Psoas muscle (tissue), 8 donors: ENCODE measurements around the gene ZNF532. TPM values are rescaled to one million over a fixed set of nuclear protein-coding genes. Genes with fewer than 3 reads are reported as not detected.
"Not testable (repeated sequence)": the region's sequence is repeated elsewhere in the genome, so short reads cannot be mapped to it uniquely, and the experiment has no call there.

Source experiments
- ATAC-seq, 4 donors: fragments of 200-7000 bp; cut with Tn5 transposase; one replicate each; pipeline ENCODE4 v1.9.1; 2020; ENCODE audit warnings: moderate library complexity in 3 of 4, mild to moderate bottlenecking in 2 of 4
- DNase-seq, 2 donors: peaks; one replicate each; pipeline ENCODE4 v3.0.0-alpha.2; 2020
- H3K27ac ChIP-seq: fragments of 200-600 bp; one replicate; pipeline ENCODE4 v1.8.0; 2022
- H3K27me3 ChIP-seq, 3 donors: fragments of 200-600 bp in 1 of 3; one replicate each; pipeline versions ENCODE4 v1.6.1 to v1.8.0; 2013 to 2022; ENCODE audit warnings: low read length in 2 of 3, mild to moderate bottlenecking in 2 of 3, moderate library complexity in 1 of 3; ENCODE audit not compliant: insufficient read depth in 3 of 3
- H3K36me3 ChIP-seq, 2 donors: fragments of 200-600 bp in 1 of 2; one replicate each; pipeline versions ENCODE4 v1.6.1 to v1.8.0; 2013 to 2022; ENCODE audit warnings: low read depth in 1 of 2, mild to moderate bottlenecking in 1 of 2, moderate library complexity in 1 of 2; ENCODE audit not compliant: insufficient read depth in 1 of 2
- H3K4me1 ChIP-seq: fragments of 200-600 bp; one replicate; pipeline ENCODE4 v1.8.0; 2022
- H3K4me3 ChIP-seq: fragments of 200-600 bp; one replicate; pipeline ENCODE4 v1.8.0; 2022; ENCODE audit warnings: mild to moderate bottlenecking
- H3K9me3 ChIP-seq: fragments of 200-600 bp; one replicate; pipeline ENCODE4 v1.8.0; 2022
- CTCF ChIP-seq: fragments of 200-600 bp; IDR thresholded peaks from one replicate; pipeline ENCODE4 v1.8.0; 2022; ENCODE audit warnings: antibody characterized with exemption
- WGBS, 3 donors: extraction: QIAGEN DNeasy Blood & Tissue Kit; methylation state at CpG; one replicate each; pipeline versions ENCODE4 v1.1.6 to v1.1.7; 2013; 5-methylcytosine and 5-hydroxymethylcytosine counted together
- intact Hi-C, 2 donors: fragments of 100-400 bp; cut with DNase I; formaldehyde crosslinking; loops; one replicate each; pipeline versions ENCODE4 v1.11.0 to v1.14.2; 2022
- polyA plus RNA-seq, 3 donors: library from polyadenylated mRNA; stranded (reverse); fragments of 200-250 nt; gene quantifications; one replicate each; pipeline ENCODE4 v1.2.3, GENCODE V29; 2013
- total RNA-seq, 4 donors: library from RNA; stranded (reverse); fragmentation: NEBNext Ultra II Directional in 2 of 4; extraction: Animal tissue kit (Norgen Biotek cat#: 25700) in 2 of 4; gene quantifications; one replicate each; pipeline versions ENCODE4 v1.2.1 to v1.2.4, GENCODE V29; 2021 to 2023
- donor health status: healthy with polysubstance abuse.
- donor health status: DM: no; HTN: no; CAD: no; lungs with moderate emphysema.
- donor health status: Bipolar disorder and iron deficiency.
- donor health status: healthy.
- donor health status: DM: yes; HTN: yes; CAD: no.
- donor health status: DM: no; HTN: no; CAD: no.
- donor health status: DM: no; HTN: no; CAD: no.
- donor health status: DM: yes; HTN: yes; CAD: no.

Gene ZNF532
- total and polyA plus RNA-seq, 7 donors = 13.6 to 105 (median 68.8) TPM

DNA sequence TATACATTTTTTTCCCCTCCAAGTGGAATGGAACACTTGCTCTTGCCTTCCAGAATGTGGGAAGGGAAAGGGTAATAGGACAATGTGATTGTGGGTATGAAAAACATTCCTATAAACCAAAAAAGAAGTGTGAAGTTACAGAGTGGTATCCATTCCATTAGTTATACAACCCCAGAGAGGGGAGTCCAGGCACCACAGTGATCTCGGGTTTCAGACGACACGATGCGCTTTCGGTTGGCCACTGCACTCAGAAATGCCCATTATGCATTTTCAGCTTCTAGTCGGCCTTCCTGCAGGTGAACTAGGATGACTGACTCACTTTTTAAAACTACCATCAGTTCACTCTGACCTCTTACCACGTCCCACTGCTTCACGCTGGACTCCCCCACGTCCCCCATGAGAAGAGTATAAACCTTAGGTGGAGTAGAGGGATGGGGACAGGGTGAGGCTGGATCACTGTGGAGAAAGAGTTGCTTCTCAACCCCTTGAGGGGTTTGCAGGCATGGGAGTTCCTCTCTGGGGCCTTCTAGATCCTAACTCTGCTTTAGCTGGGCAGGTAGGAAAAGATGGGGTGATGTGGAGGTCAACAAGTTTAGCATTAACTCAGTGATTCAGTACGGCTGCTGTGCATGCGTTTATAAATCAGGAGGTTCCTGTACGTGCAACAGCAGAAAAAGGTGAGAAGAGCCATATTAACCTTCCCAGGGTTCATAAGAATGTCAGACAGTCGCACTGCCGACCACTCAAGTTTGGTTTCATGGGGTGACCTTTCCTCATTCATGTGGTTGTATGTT, 50.5 kb downstream of the ZNF532 start:
- intact Hi-C loops = no loop called here
- Histone ChIP-seq H3K27ac (peak overlapping the region; percentile 52), H3K9me3 (no peaks in the 10 kb centered on the region), H3K27me3 (no peaks in the 10 kb centered on the region), H3K4me3 (no peak overlapping the region), H3K36me3 (peaks cover 5 to 35% of the 10 kb centered on the region in 2 donors), H3K4me1 (peaks cover 63% of the 10 kb centered on the region)
- 68 to 74% (median 71%) methylated on average over 14 of the region's 14 CpGs for WGBS, 3 donors
- TF ChIP-seq CTCF = no peak
- ATAC-seq (peak; percentile 53 to 66 (median 60)), DNase-seq (no peak)

DNA sequence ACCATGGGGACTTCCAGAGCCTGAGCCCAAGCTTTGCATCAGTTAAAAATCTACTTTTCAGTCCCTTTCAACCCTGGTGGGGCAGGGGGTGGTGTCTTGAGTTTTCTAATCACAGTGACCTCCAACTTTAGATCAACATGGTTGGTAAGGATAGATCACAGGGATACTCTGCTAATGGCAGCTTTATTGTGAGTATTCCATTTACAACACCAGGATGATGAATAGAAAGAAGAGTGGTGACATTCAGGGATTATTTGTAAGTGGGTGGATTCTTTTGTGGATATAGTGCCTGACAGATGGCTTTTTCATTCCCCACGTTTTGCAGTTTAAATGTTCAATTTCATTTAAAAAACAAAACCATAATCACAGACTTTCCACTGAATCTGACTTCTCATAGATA, 51.3 kb downstream of the ZNF532 start:
- ATAC-seq (no peak), DNase-seq (no peak)
- Histone ChIP-seq H3K4me3 (no peak overlapping the region), H3K27ac (peak overlapping the region; percentile 52), H3K36me3 (peaks cover 5 to 38% of the 10 kb centered on the region in 2 donors), H3K27me3 (no peaks in the 10 kb centered on the region), H3K4me1 (peaks cover 62% of the 10 kb centered on the region), H3K9me3 (no peaks in the 10 kb centered on the region)
- WGBS, 3 donors = 76 to 78% (median 78%) methylated on average over 1 of the region's 1 CpG
- no peak for TF ChIP-seq CTCF
- intact Hi-C loops = no loop called here

DNA sequence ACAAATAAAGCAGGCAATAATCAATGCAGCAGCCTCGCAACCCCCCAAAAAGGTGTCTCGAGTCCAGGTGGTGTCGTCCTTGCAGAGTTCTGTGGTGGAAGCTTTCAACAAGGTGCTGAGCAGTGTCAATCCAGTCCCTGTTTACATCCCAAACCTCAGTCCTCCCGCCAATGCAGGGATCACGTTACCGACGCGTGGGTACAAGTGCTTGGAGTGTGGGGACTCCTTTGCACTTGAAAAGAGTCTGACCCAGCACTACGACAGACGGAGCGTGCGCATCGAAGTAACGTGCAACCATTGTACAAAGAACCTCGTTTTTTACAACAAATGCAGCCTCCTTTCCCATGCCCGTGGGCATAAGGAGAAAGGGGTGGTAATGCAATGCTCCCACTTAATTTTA, 55.3 kb downstream of the ZNF532 start:
- 59 to 77% (median 62%) methylated on average over 15 to 16 of the region's 16 CpGs for WGBS, 3 donors
- intact Hi-C loops, H3K4me3 ChIP-seq, H3K27ac ChIP-seq, H3K9me3 ChIP-seq, DNase-seq, H3K27me3 ChIP-seq: not testable (repeated sequence)
- Histone ChIP-seq H3K36me3 (peaks cover 5 to 48% of the 10 kb centered on the region in 2 donors), H3K4me1 (peaks cover 29% of the 10 kb centered on the region)
- peak in 2 of 4 donors; percentile 47 to 59 for ATAC-seq

GRCh38 chr18:58922995-58923394, 58.3 kb downstream of the ZNF532 start:
- intact Hi-C loops = no loop called here
- ATAC-seq = no peak
- no peak for TF ChIP-seq CTCF
- Histone ChIP-seq H3K27ac (no peak overlapping the region), H3K9me3 (no peaks in the 10 kb centered on the region), H3K4me1 (peaks cover 27% of the 10 kb centered on the region), H3K36me3 (peaks cover 5 to 35% of the 10 kb centered on the region in 2 donors), H3K27me3 (no peaks in the 10 kb centered on the region), H3K4me3 (no peak overlapping the region)
- no peak for DNase-seq
- WGBS, 3 donors = 96 to 99% (median 97%) methylated on average over 10 of the region's 10 CpGs

GRCh38 chr18:58924473-58924872, 59.8 kb downstream of the ZNF532 start:
- DNase-seq = no peak
- intact Hi-C loops = no loop called here
- Histone ChIP-seq H3K36me3 (peaks cover 0 to 20% of the 10 kb centered on the region in 2 donors), H3K27me3 (no peaks in the 10 kb centered on the region), H3K4me3 (no peak overlapping the region), H3K9me3 (no peaks in the 10 kb centered on the region), H3K27ac (no peak overlapping the region), H3K4me1 (peaks cover 40% of the 10 kb centered on the region)
- no peak for ATAC-seq
- no peak for TF ChIP-seq CTCF
- WGBS, 3 donors = 97 to 100% (median 97%) methylated on average over 3 of the region's 3 CpGs
